Measurements from ENCODE around the gene DHX30.

Gene DHX30

GRCh38 chr3:47854267-47854666 is 51.3 kb downstream of the DHX30 start:
- TF ChIP-seq CTCF (IDR thresholded peaks at IDR 0.05; ENCODE audit: insufficient read depth, low read depth, low read length, missing control alignments), result no peak
- no peak overlapping the region for H3K4me3 ChIP-seq (ENCODE audit: low read length)
- DNase-seq (ENCODE audit: low read depth), result no peak

GRCh38 chr3:47854720-47855455 is 52.0 kb downstream of the DHX30 start:
- H3K4me3 ChIP-seq (ENCODE audit: low read length), result no peak overlapping the region
- no peak for TF ChIP-seq CTCF (IDR thresholded peaks at IDR 0.05; ENCODE audit: insufficient read depth, low read depth, low read length, missing control alignments)
- no peak for DNase-seq (ENCODE audit: low read depth)

GRCh38 chr3:47855461-47856383 is 52.8 kb downstream of the DHX30 start:
- H3K4me3 ChIP-seq (ENCODE audit: low read length), result no peak overlapping the region
- TF ChIP-seq CTCF (IDR thresholded peaks at IDR 0.05; ENCODE audit: insufficient read depth, low read depth, low read length, missing control alignments), result no peak
- no peak for DNase-seq (ENCODE audit: low read depth)

GRCh38 chr3:47856669-47857068 is 53.7 kb downstream of the DHX30 start:
- no peak overlapping the region for H3K4me3 ChIP-seq (ENCODE audit: low read length)
- no peak for TF ChIP-seq CTCF (IDR thresholded peaks at IDR 0.05; ENCODE audit: insufficient read depth, low read depth, low read length, missing control alignments)
- no peak for DNase-seq (ENCODE audit: low read depth)

GRCh38 chr3:47857151-47857550 is 54.2 kb downstream of the DHX30 start:
- H3K4me3 ChIP-seq (ENCODE audit: low read length), result no peak overlapping the region
- no peak for TF ChIP-seq CTCF (IDR thresholded peaks at IDR 0.05; ENCODE audit: insufficient read depth, low read depth, low read length, missing control alignments)
- DNase-seq (ENCODE audit: low read depth), result no peak

GRCh38 chr3:47859956-47860605 is 57.1 kb downstream of the DHX30 start:
- H3K4me3 ChIP-seq (ENCODE audit: low read length), result no peak overlapping the region
- DNase-seq (ENCODE audit: low read depth), result no peak
- no peak for TF ChIP-seq CTCF (IDR thresholded peaks at IDR 0.05; ENCODE audit: insufficient read depth, low read depth, low read length, missing control alignments)
